GM18873 (cell line): ENCODE data around the gene FZD2.

Source experiments
- ATAC-seq: cut with Tn5 transposase; IDR thresholded peaks from one replicate; pipeline ENCODE4 v1.9.1; 2021; ENCODE audit warnings: mild to moderate bottlenecking, moderate library complexity, moderate number of reproducible peaks; ENCODE audit not compliant: unreplicated experiment, low FRiP score

Gene FZD2

DNA sequence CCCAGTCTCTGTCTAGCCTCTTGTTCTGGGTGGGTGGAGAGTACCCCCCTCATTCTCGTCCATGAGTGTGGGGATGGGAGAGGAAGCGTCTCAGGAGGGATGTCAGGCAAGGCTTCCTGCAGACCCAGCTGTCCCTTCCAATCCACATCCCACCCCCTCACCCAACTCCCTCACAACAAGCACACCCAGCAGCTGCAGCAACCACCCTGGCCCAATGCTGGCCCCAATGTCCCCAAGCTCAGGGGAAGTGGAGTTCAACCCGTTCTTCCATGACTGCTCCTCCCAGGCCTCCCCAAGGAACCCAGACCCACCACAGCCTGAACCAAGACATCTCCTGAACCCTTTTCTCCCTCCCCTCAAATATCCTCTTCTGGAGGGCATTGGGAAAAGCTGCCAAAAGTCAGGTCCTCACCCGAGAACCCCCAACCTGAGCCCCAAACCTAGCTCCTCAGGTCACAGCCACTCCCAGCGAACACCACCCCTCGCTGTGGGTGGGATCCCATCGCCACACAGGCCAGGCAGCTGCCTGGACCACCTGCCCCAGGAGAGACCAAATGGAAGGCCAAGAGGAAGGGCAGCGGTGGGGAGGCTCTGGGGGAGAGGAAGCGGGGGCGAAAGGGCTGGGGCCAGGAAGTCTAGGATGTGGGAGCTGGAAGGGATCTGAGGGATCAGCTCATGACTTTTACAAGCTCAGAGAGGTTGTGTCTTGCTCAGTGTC, 47.6 kb downstream of the FZD2 start:
- ATAC-seq = no peak

DNA sequence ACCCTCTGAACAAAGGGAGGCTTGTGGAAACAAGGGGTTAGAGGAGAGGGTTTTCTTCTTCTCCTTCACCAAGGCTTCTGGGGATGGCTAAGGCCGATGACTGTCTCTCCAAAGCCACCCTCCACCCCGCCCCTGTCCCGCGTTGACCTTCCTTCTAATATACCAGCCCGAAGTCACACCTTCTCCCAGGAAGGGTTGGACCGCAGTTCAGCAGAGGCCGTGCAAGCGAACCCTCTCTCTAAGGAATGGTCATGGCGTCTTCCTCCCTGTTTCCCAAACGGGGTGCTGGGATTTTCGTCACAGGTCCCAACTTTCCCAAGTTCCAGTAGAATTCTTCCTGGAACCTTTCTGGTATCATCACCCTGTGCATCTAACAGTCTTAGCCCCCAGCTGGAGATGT, 49.4 kb downstream of the FZD2 start:
- ATAC-seq = no peak

DNA sequence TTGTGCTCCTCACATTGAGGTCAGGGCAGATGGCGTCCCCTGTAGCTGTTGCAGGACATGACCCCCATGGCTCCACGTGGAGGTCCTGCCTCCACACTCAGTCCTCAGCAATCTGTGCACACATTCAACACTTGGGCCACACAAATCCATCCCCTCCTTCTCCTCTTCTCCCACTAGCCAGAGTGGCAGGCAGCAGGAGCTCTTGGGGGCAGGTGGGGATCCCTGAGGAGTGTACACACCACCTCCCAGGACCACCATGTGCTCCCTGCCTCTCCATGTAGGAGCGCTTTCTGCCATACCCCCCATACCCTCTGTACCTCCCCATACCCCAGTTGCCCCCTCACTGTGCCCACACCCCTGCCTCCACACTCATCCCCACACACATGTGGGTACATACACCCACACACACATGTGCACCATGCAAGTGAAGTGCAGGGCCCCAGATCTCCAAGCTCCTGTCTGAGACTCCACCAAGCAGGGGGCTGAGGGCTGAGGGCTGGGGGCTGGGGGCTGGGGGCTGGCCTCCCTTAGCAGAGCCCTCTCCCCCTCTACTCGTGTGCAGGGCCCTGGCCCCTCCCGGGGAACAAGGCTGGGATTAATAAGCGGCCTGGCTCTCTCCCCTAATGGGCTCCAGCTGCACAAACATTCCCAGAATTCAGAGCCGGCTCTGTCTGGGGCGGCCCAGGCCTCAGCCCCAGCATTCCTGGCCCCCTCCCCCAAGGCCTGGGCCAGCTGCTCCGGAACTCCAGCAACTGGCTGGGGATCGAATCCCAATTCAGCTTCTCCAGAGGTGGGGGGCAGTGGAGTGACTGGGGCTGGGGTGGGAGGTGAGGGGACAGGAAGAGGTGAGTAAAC, 50.8 kb downstream of the FZD2 start:
- no peak for ATAC-seq

DNA sequence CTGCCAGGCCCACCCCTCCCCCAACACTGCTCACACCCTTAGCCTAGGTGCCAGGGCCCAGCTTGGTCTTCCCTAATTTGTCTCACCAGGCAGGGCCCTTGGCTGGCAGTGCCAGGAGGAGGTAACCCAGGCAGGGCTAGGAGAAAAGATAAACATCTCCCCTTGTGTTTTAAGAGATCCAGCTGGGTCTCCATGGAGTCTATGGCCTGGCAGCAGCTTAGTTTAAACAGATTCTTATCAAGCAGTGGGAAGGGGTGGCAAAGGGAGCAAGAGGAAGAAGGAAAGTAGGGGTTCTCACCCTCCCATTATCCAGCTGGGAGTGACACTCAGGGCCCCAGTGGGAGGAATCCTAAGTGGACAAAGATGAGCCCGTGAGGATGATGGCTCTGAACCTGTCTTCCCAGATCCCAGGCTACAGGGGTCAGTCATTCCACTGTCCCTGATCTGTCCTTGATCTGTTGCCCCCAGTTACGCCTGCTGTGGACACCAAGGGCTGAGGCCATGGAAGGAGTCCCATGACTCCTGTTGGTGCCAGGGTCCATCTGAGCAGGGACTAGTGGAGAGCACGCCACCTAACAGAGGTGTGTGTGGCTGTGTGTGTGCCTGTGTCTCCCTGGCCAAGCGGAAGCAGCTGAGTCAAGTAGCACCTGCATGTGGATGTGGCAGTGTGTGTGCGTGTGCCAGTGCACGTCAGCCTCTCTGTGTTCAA, 51.6 kb downstream of the FZD2 start:
- ATAC-seq = no peak

GRCh38 chr17:44610331-44610730, 53.0 kb downstream of the FZD2 start:
- ATAC-seq = no peak
